ENCODE results near the gene ZNF674. TPM values are rescaled to one million over a fixed set of nuclear protein-coding genes. Genes with fewer than 3 reads are reported as not detected.
"Not testable (repeated sequence)": the region's sequence is repeated elsewhere in the genome, so short reads cannot be mapped to it uniquely, and the experiment has no call there.

The ZNF674 gene
- total and polyA plus RNA-seq, 9 of the 15 experiments (the other 6 are each of a cell fraction or from before 2014, with no cell fraction given): 1.2 to 4.7 (median 2.6) TPM

GRCh38 chrX:46461660-46462191, 83.5 kb downstream of the ZNF674 start (continued):
- TF ChIP-seq SIN3A (IDR thresholded peaks at IDR 0.05; ENCODE audit: borderline replicate concordance in 2 of 2, control insufficient read depth in 1 of 2, low read depth in 2 of 2, low read length in 2 of 2) (no peak), ZNF518B (CRISPR knock-in tag; IDR thresholded peaks at IDR 0.05) (no peak)

DNA sequence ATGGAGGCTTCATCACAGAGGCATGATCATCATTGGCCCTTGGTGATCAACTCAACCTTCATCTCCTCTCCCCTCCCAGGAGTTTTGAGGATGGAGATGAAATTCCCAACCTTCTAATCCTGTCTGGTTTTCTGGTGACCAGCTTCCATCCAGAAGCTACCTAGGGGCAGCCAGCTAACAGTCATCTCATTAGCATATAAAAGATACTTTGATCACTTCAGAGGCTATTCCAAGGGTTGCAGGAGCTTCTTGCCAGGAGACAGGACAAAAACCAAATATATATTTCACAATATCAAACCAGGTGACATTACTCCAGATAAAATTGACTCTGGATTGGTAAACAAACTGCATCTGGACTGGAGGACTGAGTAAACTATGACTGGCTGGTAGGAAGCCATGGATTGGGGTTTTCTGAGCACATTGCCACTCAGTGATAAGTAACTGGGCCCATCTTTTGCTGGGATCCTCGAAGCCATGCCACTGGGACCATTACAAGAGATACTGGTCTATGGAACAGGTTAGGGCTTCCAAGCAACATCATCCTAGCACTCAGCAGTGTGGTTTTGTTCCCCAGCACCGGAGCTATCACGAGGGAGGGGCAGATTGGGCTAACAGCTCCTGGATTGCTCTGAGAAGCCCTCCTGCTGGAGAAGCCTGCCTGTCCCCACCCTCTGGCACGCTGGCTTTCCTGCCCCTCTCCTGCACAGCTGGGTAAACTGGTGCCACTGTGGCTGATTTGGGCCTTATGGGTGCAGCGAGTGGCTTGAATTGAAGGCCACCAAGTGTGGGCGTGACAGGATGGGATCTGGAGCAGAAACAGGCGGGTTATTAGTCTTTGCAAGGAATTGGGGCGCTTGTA, 84.2 kb downstream of the ZNF674 start:
- BruUV-seq (replicated peaks); in situ Hi-C loops (cut with MboI); ATAC-seq; H3K4me3 ChIP-seq; FAIRE-seq; CTCF ChIA-PET (ENCODE audit: low intra/inter-chr PET ratio); H3K9me3 ChIP-seq (replicated peaks; ENCODE audit: control insufficient read depth, insufficient read depth, low read depth, low read length); H3K27ac ChIP-seq (ENCODE audit: extremely low read depth, low read depth, low read length); H3K27me3 ChIP-seq (ENCODE audit: control insufficient read depth in 2 of 2, insufficient read depth in 2 of 2, low read length in 2 of 2); POLR2A ChIA-PET; H3K9me1 ChIP-seq (ENCODE audit: control insufficient read depth, insufficient read depth, low read length); H3K9ac ChIP-seq (ENCODE audit: insufficient read depth in 1 of 2, low read depth in 2 of 2, low read length in 2 of 2); DNase-seq (ENCODE audit: extremely low read depth in 1 of 4, low spot score in 3 of 4); H2AFZ ChIP-seq (ENCODE audit: low read depth, low read length); H4K20me1 ChIP-seq (replicated peaks; ENCODE audit: control insufficient read depth, insufficient read depth, low read length); H3K4me2 ChIP-seq (ENCODE audit: insufficient read depth, low read length); intact Hi-C loops (cut with micrococcal nuclease); H3K79me2 ChIP-seq (ENCODE audit: control insufficient read depth, insufficient read depth, low read length); H3K36me3 ChIP-seq (ENCODE audit: control insufficient read depth, insufficient read depth, low read length); H3K4me1 ChIP-seq (replicated peaks in 1 of 2; ENCODE audit: control insufficient read depth in 2 of 2, insufficient read depth in 2 of 2, low read length in 2 of 2): not testable (repeated sequence)
- WGBS (ENCODE audit: insufficient coverage, low coverage, missing lambda C conversion rate): 39% methylated on average over 5 of the region's 8 CpGs

Data from K562 (cell line).